Kidney epithelial cell (primary cell): ENCODE data around the gene OTULINL. TPM values are rescaled to one million over a fixed set of nuclear protein-coding genes. Genes with fewer than 3 reads are reported as not detected.
A peak's percentile ranks its signal among the peaks of the same experiment; 100 is the strongest.

Source experiments
- DNase-seq: peaks from one replicate; pipeline ENCODE4 v3.0.0-alpha.2; 2010; ENCODE audit warnings: low read depth
- H3K27me3 ChIP-seq: 2 replicates; pipeline ENCODE4 v1.6.0; 2011; ENCODE audit warnings: low read length; ENCODE audit not compliant: control insufficient read depth, insufficient read depth
- H3K36me3 ChIP-seq: 2 replicates; pipeline ENCODE4 v1.5.1; 2011; ENCODE audit warnings: low read length; ENCODE audit not compliant: control insufficient read depth, insufficient read depth
- H3K4me3 ChIP-seq: 2 replicates; pipeline ENCODE4 v1.5.1; 2011; ENCODE audit warnings: low read depth, mild to moderate bottlenecking, control low read depth, low read length
- CTCF ChIP-seq: IDR thresholded peaks from 2 replicates; pipeline ENCODE4 v1.5.1; 2011; ENCODE audit warnings: mild to moderate bottlenecking, moderate library complexity, low read length, control low read depth, inconsistent platforms; ENCODE audit not compliant: insufficient read depth, poor library complexity, severe bottlenecking
- total RNA-seq: library from RNA; depleted of rRNA; stranded (reverse); fragments of >200 nt; gene quantifications from 2 replicates; pipeline ENCODE4 v1.2.3, GENCODE V29; 2015

OTULINL gene
- total RNA-seq, 1 donor from 2014 or later: 1.8 TPM

GRCh38 chr5:14611737-14612136, 30.1 kb downstream of the OTULINL start:
- no peak for TF ChIP-seq CTCF
- no peak overlapping the region for H3K4me3 ChIP-seq
- no peaks in the 10 kb centered on the region for H3K27me3 ChIP-seq
- no peaks in the 10 kb centered on the region for H3K36me3 ChIP-seq
- no peak for DNase-seq

DNA sequence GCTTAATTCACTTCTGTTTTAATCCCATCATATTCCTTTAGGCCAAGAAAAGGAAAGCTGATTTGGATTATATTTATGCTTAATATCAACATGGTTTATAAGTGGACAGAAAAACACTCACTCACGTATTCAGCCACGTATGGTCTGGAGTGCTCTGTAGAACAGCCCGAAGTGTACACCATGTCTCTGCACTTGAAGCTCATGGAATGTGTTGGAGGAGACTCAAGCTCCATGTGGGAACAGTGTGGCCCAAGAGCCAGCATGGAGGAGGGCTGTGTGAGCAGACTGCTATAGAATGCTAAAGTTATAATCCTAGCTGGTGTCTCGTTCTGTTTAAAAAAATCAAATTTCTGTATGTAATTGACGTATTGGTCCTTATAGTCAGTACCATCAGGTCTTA, 32.9 kb downstream of the OTULINL start:
- no peak for DNase-seq
- no peak for TF ChIP-seq CTCF
- Histone ChIP-seq H3K36me3 (no peaks in the 10 kb centered on the region), H3K27me3 (no peaks in the 10 kb centered on the region), H3K4me3 (no peak overlapping the region)

DNA sequence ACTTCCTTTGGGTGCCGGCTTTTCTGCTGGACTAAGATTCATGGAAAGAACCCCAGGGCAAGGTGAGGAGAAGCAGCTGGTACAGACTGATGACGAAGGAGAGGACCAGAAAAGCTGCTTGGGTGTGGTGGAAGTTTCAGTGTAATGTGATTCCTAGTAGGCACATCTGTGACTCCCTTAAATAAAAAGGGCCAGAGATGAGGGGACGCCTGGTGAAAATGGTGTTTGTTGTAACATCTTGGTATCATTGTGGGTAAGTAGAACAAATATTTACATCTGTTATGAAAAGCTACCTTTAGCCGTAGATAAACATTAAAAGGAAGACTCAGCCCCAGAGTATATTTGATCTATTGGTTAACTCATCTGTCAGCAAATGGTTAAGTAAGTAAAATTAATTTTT, 33.8 kb downstream of the OTULINL start:
- no peaks in the 10 kb centered on the region for H3K27me3 ChIP-seq
- TF ChIP-seq CTCF: no peak
- no peaks in the 10 kb centered on the region for H3K36me3 ChIP-seq
- H3K4me3 ChIP-seq: no peak overlapping the region
- no peak for DNase-seq

DNA sequence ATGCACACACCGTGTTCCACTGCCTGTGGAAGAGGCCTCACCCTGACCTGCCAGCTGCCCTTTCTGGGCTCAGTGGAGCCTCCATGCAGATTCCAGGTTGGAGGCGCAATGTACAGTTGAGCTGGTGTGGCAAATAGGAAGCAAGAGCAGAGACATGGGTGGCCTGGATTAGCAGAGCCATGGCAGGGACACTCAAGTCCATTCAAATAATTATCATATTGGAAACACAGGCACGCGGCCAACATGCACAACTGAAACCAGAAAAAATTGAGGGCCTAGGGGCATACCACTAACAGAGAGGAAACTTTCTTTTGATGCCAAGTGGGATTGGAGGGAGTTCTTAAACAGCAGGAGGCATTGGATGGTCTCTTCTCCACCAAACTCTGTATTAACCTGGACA, 35.8 kb downstream of the OTULINL start:
- no peak overlapping the region for H3K4me3 ChIP-seq
- H3K36me3 ChIP-seq: no peaks in the 10 kb centered on the region
- H3K27me3 ChIP-seq: no peaks in the 10 kb centered on the region
- TF ChIP-seq CTCF: no peak
- DNase-seq: no peak

GRCh38 chr5:14627270-14627669, 45.7 kb downstream of the OTULINL start:
- DNase-seq: no peak
- no peaks in the 10 kb centered on the region for H3K36me3 ChIP-seq
- no peak for TF ChIP-seq CTCF
- no peak overlapping the region for H3K4me3 ChIP-seq
- H3K27me3 ChIP-seq: peaks cover 2% of the 10 kb centered on the region

DNA sequence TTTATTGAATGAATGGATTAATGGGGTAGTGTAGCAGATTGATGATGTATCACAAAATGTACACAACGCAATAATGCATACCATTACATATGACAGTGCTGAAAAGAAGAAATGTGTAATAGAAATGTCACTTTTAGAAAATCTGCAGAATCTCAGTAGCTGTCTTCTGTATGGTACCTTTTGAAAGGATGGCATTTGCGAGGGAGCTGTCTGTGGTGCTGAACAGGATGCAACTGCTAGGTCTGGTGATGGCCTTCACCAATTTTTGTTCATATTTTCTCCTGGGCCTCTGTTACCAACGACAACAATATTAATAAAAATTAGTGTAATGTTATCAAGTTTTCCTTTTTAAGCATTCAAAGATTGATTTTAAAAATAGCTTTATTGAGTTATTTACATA, 46.8 kb downstream of the OTULINL start:
- Histone ChIP-seq H3K4me3 (no peak overlapping the region), H3K36me3 (no peaks in the 10 kb centered on the region), H3K27me3 (peaks cover 2% of the 10 kb centered on the region)
- no peak for TF ChIP-seq CTCF
- DNase-seq: peak; percentile 12
